H1 (cell line): ENCODE results near the gene KIF22. TPM values are rescaled to one million over a fixed set of nuclear protein-coding genes. Genes with fewer than 3 reads are reported as not detected.

Experiments
- CTCF ChIA-PET: fragments of 300-600 bp; sonication (Branson Sonifier 250); formaldehyde crosslinking; loops from one replicate; lab custom pipeline; 2021; ENCODE audit not compliant: partially characterized antibody; lab: Charles Lee
- POLR2A ChIA-PET: fragments of 300-600 bp; sonication (Branson Sonifier 250); formaldehyde crosslinking; loops from one replicate; lab custom pipeline; 2021; ENCODE audit warnings: inconsistent platforms; ENCODE audit not compliant: partially characterized antibody; lab: Charles Lee
- DNase-seq, 2 experiments: peaks; one replicate each; pipeline versions ENCODE4 v3.0.0 to v3.0.0-alpha.2; 2010 to 2022; ENCODE audit warnings: low spot score in 2 of 2, low read depth in 1 of 2, mixed read lengths in 1 of 2
- FAIRE-seq: peaks from 2 replicates; lab custom pipeline; 2011; peaks lifted over from hg19 to GRCh38; lab: Jason Lieb, UNC
- H2AFZ ChIP-seq: 2 replicates; pipeline ENCODE4 v1.8.1; 2012; ENCODE audit warnings: low read length, inconsistent platforms
- H2AK5ac ChIP-seq: 2 replicates; pipeline ENCODE4 v1.6.1; 2013; ENCODE audit warnings: low read depth, low read length
- H2BK120ac ChIP-seq: replicated peaks from 2 replicates; pipeline ENCODE3; 2013; ENCODE audit warnings: low read depth, low read length, inconsistent platforms
- H2BK12ac ChIP-seq: 2 replicates; pipeline ENCODE4 v1.6.1; 2013; ENCODE audit warnings: low read depth, low read length
- H2BK15ac ChIP-seq: 2 replicates; pipeline ENCODE4 v1.6.1; 2013; ENCODE audit warnings: low read length
- H2BK20ac ChIP-seq: 2 replicates; pipeline ENCODE4 v1.6.1; 2013; ENCODE audit warnings: low read length
- H2BK5ac ChIP-seq: 2 replicates; pipeline ENCODE4 v1.6.1; 2013; ENCODE audit warnings: low read depth, low read length
- H3K14ac ChIP-seq: 2 replicates; pipeline ENCODE4 v1.6.1; 2013; ENCODE audit warnings: inconsistent platforms; ENCODE audit not compliant: insufficient read length
- H3K18ac ChIP-seq: 2 replicates; pipeline ENCODE4 v1.6.1; 2013; ENCODE audit warnings: low read length; ENCODE audit errors: extremely low read depth
- H3K23ac ChIP-seq: 2 replicates; pipeline ENCODE4 v1.6.1; 2013; ENCODE audit warnings: inconsistent platforms; ENCODE audit not compliant: insufficient read length
- H3K23me2 ChIP-seq: 2 replicates; pipeline ENCODE4 v1.6.1; 2013; ENCODE audit warnings: low read depth, low read length
- H3K27ac ChIP-seq: 2 replicates; pipeline ENCODE4 v1.6.1; 2011; ENCODE audit warnings: low read depth, low read length, inconsistent platforms
- H3K27me3 ChIP-seq, 4 experiments: replicated peaks in 1 of 4; 1 replicate in 1 of 4; 2 replicates in 3 of 4; pipeline versions ENCODE4 v1.6.1 to v1.8.1; 2011 to 2013; ENCODE audit warnings: low read length in 3 of 4, mild to moderate bottlenecking in 3 of 4, inconsistent platforms in 2 of 4, mixed read lengths in 2 of 4, moderate library complexity in 1 of 4; ENCODE audit not compliant: control insufficient read depth in 3 of 4, insufficient read depth in 3 of 4; ENCODE audit errors: extremely low read depth in 1 of 4
- H3K36me3 ChIP-seq, 4 experiments: 2 replicates each; pipeline versions ENCODE4 v1.6.1 to v1.8.1; 2011 to 2013; ENCODE audit warnings: mild to moderate bottlenecking in 4 of 4, low read length in 3 of 4, moderate library complexity in 2 of 4, control low read depth in 1 of 4, inconsistent platforms in 1 of 4; ENCODE audit not compliant: insufficient read depth in 4 of 4, control insufficient read depth in 2 of 4
- H3K4ac ChIP-seq: replicated peaks from 2 replicates; pipeline ENCODE3; 2013; ENCODE audit warnings: low read length, low read depth, mixed read lengths, inconsistent platforms; ENCODE audit not compliant: insufficient read length
- H3K4me1 ChIP-seq, 4 experiments: replicated peaks in 1 of 4; 1 replicate in 1 of 4; 2 replicates in 3 of 4; pipeline versions ENCODE4 v1.6.1 to v1.8.1; 2011 to 2013; ENCODE audit warnings: low read length in 3 of 4, inconsistent platforms in 2 of 4, mixed read lengths in 1 of 4; ENCODE audit not compliant: insufficient read depth in 4 of 4, control insufficient read depth in 3 of 4
- H3K4me2 ChIP-seq, 2 experiments: 2 replicates each; pipeline versions ENCODE4 v1.6.1 to v1.8.1; 2011 to 2013; ENCODE audit warnings: low read depth in 2 of 2, low read length in 2 of 2, control low read depth in 1 of 2, inconsistent platforms in 1 of 2, mild to moderate bottlenecking in 1 of 2; ENCODE audit not compliant: insufficient read depth in 1 of 2
- H3K4me3 ChIP-seq, 4 experiments: fragments of 200-600, 300-600 bp in 1 of 4; sonication (generic), shearing (Covaris generic), sonication (Bioruptor Twin) in 1 of 4; 2 replicates each; pipeline versions ENCODE4 v1.5.1 to v1.8.1; 2011 to 2016; ENCODE audit warnings: low read length in 4 of 4, low read depth in 3 of 4, control low read depth in 2 of 4, inconsistent platforms in 2 of 4, mild to moderate bottlenecking in 2 of 4, mixed read lengths in 1 of 4, moderate library complexity in 1 of 4; ENCODE audit not compliant: insufficient read depth in 2 of 4; ENCODE audit errors: extremely low read depth in 1 of 4
- H3K56ac ChIP-seq: replicated peaks from 2 replicates; pipeline ENCODE3; 2013; ENCODE audit warnings: low read depth, mild to moderate bottlenecking, mixed read lengths, low read length, inconsistent platforms; ENCODE audit not compliant: insufficient read length
- H3K79me1 ChIP-seq: 2 replicates; pipeline ENCODE4 v1.6.1; 2013; ENCODE audit warnings: low read depth, low read length, control low read depth
- H3K79me2 ChIP-seq, 2 experiments: 2 replicates each; pipeline versions ENCODE4 v1.6.1 to v1.8.1; 2012 to 2013; ENCODE audit warnings: low read length in 2 of 2, mild to moderate bottlenecking in 2 of 2, inconsistent platforms in 1 of 2; ENCODE audit not compliant: insufficient read depth in 2 of 2, control insufficient read depth in 1 of 2
- H3K9ac ChIP-seq, 4 experiments: replicated peaks in 1 of 4; 1 replicate in 1 of 4; 2 replicates in 3 of 4; pipeline versions ENCODE4 v1.6.1 to v1.8.1; 2011 to 2013; ENCODE audit warnings: low read depth in 3 of 4, low read length in 3 of 4, control low read depth in 2 of 4, mild to moderate bottlenecking in 2 of 4, moderate library complexity in 2 of 4, inconsistent platforms in 1 of 4; ENCODE audit errors: extremely low read depth in 1 of 4
- H3K9me3 ChIP-seq, 2 experiments: 2 replicates each; pipeline versions ENCODE4 v1.6.1 to v1.8.1; 2012 to 2013; ENCODE audit warnings: mild to moderate bottlenecking in 2 of 2, moderate library complexity in 2 of 2, control low read depth in 1 of 2, inconsistent platforms in 1 of 2, low read depth in 1 of 2, low read length in 1 of 2, mixed read lengths in 1 of 2; ENCODE audit not compliant: insufficient read depth in 2 of 2
- H4K20me1 ChIP-seq, 2 experiments: replicated peaks in 1 of 2; 2 replicates each; pipeline versions ENCODE3 to v1.8.1; 2011 to 2013; ENCODE audit warnings: inconsistent platforms in 2 of 2, low read length in 2 of 2, mild to moderate bottlenecking in 1 of 2; ENCODE audit not compliant: insufficient read depth in 2 of 2, control insufficient read depth in 1 of 2
- H4K5ac ChIP-seq: 2 replicates; pipeline ENCODE4 v1.6.1; 2013; ENCODE audit warnings: low read length, low read depth, mixed read lengths, inconsistent platforms; ENCODE audit not compliant: insufficient read length
- H4K8ac ChIP-seq: 2 replicates; pipeline ENCODE4 v1.8.0; 2013; ENCODE audit warnings: mild to moderate bottlenecking, moderate library complexity, low read length, inconsistent platforms; ENCODE audit not compliant: insufficient read depth; ENCODE audit errors: extremely low read depth
- H4K91ac ChIP-seq: replicated peaks from 2 replicates; pipeline ENCODE3; 2013; ENCODE audit warnings: low read length, mixed read lengths, inconsistent platforms; ENCODE audit not compliant: insufficient read length
- CBX8 ChIP-seq: fragments of 300-800, 300-1000 bp; sonication (generic); IDR thresholded peaks from 2 replicates; pipeline ENCODE4 v1.7.1; 2016; ENCODE audit warnings: low read depth, low read length, borderline replicate concordance
- GTF2F1 ChIP-seq: IDR thresholded peaks from 2 replicates; pipeline ENCODE4 v1.6.1; 2012; ENCODE audit warnings: low read depth, low read length, improper control_type of control experiment, borderline replicate concordance
- KDM1A ChIP-seq: fragments of 200-600, 300-600 bp; sonication (generic); IDR thresholded peaks from 2 replicates; pipeline ENCODE4 v1.7.1; 2016; ENCODE audit warnings: mild to moderate bottlenecking, low read length, borderline replicate concordance
- KDM4A ChIP-seq: IDR thresholded peaks from one replicate; pipeline ENCODE4 v1.7.1; 2012; ENCODE audit warnings: low read depth, mild to moderate bottlenecking, moderate library complexity, low read length, inconsistent platforms; ENCODE audit not compliant: severe bottlenecking
- POU5F1 ChIP-seq: IDR thresholded peaks from 2 replicates; pipeline ENCODE4 v1.6.1; 2011; ENCODE audit warnings: low read depth, mild to moderate bottlenecking, low read length, moderate library complexity
- SIX5 ChIP-seq: IDR thresholded peaks from 2 replicates; pipeline ENCODE4 v1.6.1; 2011; ENCODE audit warnings: mild to moderate bottlenecking, low read depth, low read length
- WGBS, 2 experiments: shearing (Covaris generic) in 1 of 2; methylation state at CpG; one replicate each; pipeline versions ENCODE4 v1.1.6 to v1.1.7; 2013 to 2015; ENCODE audit warnings: low lambda C conversion rate in 2 of 2, mixed read lengths in 2 of 2, inconsistent platforms in 1 of 2, low coverage in 1 of 2, missing lambda C conversion rate in 1 of 2; ENCODE audit not compliant: insufficient replicate concordance in 2 of 2, insufficient coverage in 1 of 2, insufficient read length in 1 of 2; ENCODE audit errors: extremely low coverage in 1 of 2, missing lambda C conversion rate in 1 of 2; 5-methylcytosine and 5-hydroxymethylcytosine counted together
- polyA plus RNA-seq, 7 experiments: library from polyadenylated mRNA; depleted of rRNA in 3 of 7; stranded (reverse) in 5 of 7; unstranded in 2 of 7; fragments of >200 nt in 5 of 7; fragments of 200-250 nt in 2 of 7; gene quantifications; 1 replicate in 5 of 7; 2 replicates in 1 of 7; 4 replicates in 1 of 7; pipeline versions ENCODE4 v1.2.1 to v1.2.3, GENCODE V29; 2011 to 2013; ENCODE audit warnings: missing spikeins in 2 of 7, mixed read lengths in 2 of 7
- total RNA-seq: library from RNA; stranded (reverse); fragmentation: NEBNext Ultra II Directional; extraction: Animal tissue kit (Norgen Biotek cat#: 25700); gene quantifications from 2 replicates; pipeline ENCODE4 v1.2.1, GENCODE V29; 2021

Gene KIF22
- total and polyA plus RNA-seq, 2 of the 8 experiments (the other 6 are each of a cell fraction or from before 2014, with no cell fraction given), result 139 to 142 TPM

DNA sequence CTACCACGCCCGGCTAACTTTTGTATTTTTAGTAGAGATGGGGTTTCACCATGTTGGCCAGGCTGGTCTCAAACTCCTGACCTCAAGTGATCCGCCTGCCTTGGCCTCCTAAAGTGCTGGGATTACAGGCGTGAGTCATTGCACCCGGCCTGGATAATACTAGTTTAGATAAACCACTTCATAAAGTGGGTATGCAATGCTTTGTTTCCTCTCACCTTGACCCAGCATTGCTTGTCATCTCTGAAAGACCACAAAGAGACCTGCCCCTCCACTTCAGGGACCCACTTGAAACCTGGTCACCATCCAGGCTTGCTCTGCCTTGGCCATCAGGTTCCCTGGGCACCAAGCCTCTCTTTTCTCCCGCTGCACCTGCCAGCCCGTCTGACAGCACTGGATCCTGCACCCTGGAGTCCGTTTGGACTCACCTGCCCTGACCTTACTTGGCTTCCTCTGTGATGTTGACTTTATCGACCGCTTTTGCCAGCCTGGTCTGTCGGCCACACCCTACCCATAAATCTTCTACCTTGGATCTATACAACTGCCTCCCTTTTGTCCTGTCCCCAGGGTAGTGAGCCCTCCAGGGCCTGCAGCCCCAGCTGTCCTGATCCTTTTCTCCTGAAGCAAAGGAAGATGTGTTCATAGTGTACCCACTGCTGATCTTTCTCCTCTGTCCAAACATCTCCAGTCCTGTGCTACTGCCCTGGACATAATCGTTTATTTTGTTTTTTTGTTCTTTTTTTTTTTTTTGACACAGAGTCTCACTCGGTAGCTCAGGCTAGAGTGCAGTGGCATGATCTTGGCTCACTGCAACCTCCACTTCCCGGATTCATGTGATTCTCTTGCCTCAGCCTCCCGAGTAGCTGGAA, 25.2 kb upstream of the KIF22 start:
- H3K27ac ChIP-seq, result no peak overlapping the region
- no peak overlapping the region for H3K4me2 ChIP-seq
- H3K9me3 ChIP-seq, result no peaks in the 10 kb centered on the region
- WGBS, 2 experiments, result 93% methylated on average over 15 of the region's 15 CpGs; no CpG with 5 or more reads in 1 of the 2 experiments
- H2BK12ac ChIP-seq, result no peak overlapping the region
- H3K27me3 ChIP-seq, result no peaks in the 10 kb centered on the region
- no peak overlapping the region for H2BK5ac ChIP-seq
- H3K14ac ChIP-seq, result no peak overlapping the region
- H4K20me1 ChIP-seq, result no peaks in the 10 kb centered on the region
- H2AK5ac ChIP-seq, result no peak overlapping the region
- no peak overlapping the region for H4K5ac ChIP-seq
- no peaks in the 10 kb centered on the region for H3K4me1 ChIP-seq
- DNase-seq, result no peak
- CTCF ChIA-PET, result interaction anchor here (0.9 kb wide), 1 partner anchor 24 kb away, joined by 4 read pairs; no protein-coding TSS in a partner anchor
- H3K9ac ChIP-seq, result no peak overlapping the region
- no peak overlapping the region for H2BK15ac ChIP-seq
- no peak overlapping the region for H3K4me3 ChIP-seq
- no peaks in the 10 kb centered on the region for H3K36me3 ChIP-seq
- no peak overlapping the region for H3K23ac ChIP-seq
- H2AFZ ChIP-seq, result no peak overlapping the region
- no peak overlapping the region for H2BK120ac ChIP-seq
- no peak overlapping the region for H3K4ac ChIP-seq
- TF ChIP-seq KDM4A (no peak), KDM1A (no peak), GTF2F1 (no peak), CBX8 (no peak), SIX5 (no peak), POU5F1 (no peak)
- TF ChIP-seq, all 59 proteins: peak for 0
- Histone ChIP-seq H3K79me2 (no peaks in the 10 kb centered on the region), H4K91ac (no peak overlapping the region), H3K79me1 (no peaks in the 10 kb centered on the region), H3K18ac (no peak overlapping the region), H4K8ac (no peak overlapping the region), H2BK20ac (no peak overlapping the region), H3K23me2 (no peaks in the 10 kb centered on the region), H3K56ac (no peak overlapping the region)
- POLR2A ChIA-PET, result interaction anchor here (0.7 to 1.4 kb wide), 4 partner anchors 9 to 403 kb away, joined by 3 to 5 read pairs (median 4); no protein-coding TSS in a partner anchor
- FAIRE-seq, result no peak
